CD1c-positive myeloid dendritic cell (primary cell): ENCODE data around the gene UCKL1.
"Not testable (repeated sequence)": the region's sequence is repeated elsewhere in the genome, so short reads cannot be mapped to it uniquely, and the experiment has no call there.

Experiments used
- DNase-seq: peaks from one replicate; pipeline ENCODE4 v3.0.0-alpha.2; 2016; ENCODE audit errors: extremely low spot score

The UCKL1 gene

DNA sequence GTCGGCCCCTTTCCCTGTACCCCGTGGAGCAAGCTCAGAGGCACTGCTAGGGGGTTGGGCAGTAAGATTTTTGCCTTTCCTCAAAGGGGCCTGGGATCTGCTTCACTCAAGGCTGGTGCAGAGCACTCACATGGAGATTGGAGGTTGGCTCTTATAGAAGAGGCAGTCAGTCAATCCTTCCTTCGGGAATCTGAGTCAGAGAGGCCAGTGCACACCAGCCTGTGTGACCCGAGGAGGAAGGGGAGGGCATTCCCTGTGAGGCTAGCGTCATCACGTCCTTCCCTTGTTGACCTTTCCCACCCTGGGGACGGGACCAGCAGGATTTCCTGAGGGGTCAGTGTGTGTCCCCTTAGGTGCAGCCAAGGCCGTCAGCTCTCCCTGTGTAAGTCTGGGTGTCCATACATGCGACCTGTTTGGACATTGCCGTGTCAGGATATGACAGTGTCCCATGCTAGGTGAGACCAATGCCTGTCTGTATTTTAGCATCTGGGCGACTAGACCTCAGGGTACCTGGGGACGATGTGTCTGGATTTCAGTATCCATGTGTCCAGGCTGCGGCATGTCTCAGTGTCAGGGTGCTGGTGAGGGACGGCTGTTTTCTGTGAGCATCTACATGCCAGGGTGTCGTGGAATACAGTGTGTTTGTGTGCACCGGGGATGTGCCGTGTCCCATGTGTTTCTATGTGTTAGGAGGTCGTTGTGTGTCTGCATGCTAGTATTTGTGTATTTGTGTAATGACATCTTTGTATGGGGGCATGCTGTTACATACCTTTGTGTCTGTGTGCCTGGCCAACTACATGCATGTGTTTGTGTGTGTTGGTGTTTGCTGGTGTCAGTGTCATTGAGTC is 16.3 kb upstream of the UCKL1 start:
- DNase-seq: no peak

- DNase-seq: not testable (repeated sequence)
Measured at GRCh38 chr20:63971960-63972311, 15.7 kb upstream of the UCKL1 start.

- no peak for DNase-seq
Measured at GRCh38 chr20:63970714-63971431, 14.7 kb upstream of the UCKL1 start.

GRCh38 chr20:63969838-63970713 is 13.9 kb upstream of the UCKL1 start, which contains the start of gene ZNF512B:
ZNF512B (minus strand) TSS chr20:63969930; CDS start chr20:63967950, 1,980 bp downstream.
- peak; percentile 33 for DNase-seq

DNA sequence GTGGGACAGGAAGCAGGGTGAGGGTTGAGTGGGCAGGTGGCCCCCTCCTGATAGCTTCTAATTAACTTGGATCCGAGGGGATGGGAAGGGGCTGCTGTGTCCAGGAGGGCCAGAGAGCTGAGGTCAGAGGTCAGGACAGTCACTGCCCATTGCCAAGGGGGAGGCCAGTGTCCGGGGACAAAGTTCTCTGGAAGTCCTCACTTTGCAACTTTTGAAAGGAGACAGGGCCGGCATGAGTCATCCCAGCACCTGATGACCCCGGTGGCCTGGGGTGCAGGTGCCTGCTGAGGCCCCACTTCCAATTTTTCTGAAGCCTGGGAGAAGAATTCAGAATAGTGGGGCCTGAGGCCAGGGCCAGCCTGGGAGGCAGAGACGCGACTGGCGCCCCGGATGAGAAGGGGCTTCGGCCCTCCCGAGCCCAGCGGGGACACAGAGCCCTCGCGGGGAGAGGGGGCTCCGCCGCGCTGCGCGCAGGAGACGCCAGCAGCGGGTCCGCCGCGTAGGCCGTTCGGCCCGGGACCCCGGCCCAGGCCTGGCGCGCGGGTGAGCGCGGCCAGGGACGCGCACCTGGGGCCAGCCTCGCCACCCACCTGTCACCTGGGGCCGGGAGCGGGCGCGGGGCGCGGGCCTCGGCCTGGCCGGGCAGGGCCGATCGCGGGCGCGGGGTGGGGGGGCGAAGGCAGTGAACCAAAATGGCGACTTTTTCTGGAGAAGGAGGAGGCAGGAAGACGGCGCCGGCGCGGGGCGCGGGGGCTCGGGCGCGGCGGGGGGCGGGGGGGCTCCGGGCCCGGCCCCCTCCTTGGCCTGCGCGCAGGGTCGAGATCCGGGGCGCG is 12.9 kb upstream of the UCKL1 start:
- peak; percentile 38 for DNase-seq

DNA sequence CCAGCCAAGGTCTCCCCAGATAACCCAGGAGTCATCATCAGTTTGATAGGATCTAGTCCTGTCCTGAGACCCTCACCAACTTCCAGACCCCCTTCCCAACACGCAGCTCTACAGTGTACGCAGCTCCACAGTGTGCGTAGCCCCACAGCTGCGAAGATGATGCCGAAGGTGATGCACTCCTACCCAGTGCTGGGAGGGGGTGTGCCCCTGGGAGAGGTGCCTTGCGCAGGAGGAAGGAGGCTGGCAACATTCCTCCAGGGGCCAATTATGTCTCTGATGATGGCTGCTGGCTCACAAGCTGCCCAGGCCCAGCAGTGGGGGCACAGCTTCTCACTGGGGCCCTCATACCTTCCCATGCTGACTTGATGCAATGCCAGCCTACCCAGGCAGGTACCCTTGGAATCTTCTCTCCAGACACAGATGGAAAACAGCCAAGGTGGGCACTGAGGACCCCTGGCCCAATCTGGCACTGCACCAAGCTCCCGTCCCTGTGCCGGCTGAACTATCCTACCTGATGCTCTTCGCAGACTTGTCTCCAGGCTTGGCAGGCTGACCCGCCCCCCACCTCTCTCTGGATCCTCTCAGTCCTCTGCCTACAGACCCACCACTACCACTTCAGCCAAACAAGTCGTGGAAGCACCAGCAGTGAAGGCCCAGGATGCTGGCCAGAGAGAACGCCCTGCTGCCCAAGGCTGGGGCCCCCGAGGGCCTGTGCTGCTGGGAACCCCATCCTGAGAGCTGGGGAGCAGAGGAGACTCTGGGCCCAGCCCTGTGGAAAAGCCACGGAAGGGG is 12.1 kb upstream of the UCKL1 start:
- DNase-seq: no peak

- no peak for DNase-seq
Measured at GRCh38 chr20:63967330-63968135, 11.3 kb upstream of the UCKL1 start.

DNA sequence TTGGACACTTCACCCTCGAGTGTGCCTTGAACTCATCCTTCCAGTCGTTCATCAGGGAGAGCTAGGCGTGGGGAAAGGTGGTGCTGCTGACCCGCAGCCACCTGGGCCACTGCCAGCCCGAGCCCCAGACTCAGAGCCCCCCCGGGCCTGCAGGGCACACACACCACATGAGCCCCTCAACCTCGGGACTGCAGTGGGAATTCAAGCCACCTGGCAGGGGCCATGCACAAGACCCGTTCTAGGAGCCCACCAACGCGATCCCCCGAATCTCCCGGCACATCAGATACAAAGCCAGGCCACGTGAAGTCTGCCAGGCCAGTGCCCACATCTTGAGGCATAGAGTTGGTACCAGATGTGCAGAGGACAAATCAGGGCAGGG is 10.7 kb upstream of the UCKL1 start:
- DNase-seq: no peak

DNA sequence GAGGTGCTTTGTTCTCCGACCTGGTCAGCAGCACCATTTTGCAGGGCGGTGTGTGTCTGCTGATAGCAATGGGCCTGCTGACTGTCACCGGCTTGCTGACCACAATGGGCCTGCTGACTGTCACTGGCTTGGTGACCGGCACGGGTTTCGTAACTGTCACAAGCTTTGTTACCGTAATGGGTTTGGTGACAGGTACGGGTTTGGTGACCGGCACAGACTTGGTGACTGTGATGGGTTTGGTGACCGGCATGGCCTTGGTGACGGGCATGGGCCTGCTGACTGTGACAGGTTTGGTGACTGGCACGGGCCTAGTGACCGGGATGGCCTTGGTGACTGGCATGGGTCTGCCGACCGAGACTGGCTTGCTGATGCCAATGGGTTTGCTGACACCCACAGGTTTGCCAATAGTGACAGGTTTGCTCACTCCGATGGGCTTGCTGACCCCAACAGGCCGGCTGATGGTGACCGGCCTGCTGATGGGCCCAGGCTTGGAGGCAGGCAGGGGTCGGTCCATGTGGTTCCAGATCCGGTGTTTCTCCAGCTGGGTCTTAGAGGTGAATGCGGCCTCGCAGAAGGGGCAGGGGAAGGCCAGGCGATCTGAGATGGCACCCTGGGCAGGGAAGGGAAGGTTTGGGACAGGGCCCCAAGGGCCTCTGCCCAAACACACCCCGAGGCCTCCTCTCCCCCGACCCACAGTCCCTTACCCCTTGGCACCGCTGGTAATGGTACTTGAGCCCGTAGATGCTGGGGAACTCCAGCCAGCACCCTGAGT is 10.1 kb upstream of the UCKL1 start:
- DNase-seq: no peak

DNA sequence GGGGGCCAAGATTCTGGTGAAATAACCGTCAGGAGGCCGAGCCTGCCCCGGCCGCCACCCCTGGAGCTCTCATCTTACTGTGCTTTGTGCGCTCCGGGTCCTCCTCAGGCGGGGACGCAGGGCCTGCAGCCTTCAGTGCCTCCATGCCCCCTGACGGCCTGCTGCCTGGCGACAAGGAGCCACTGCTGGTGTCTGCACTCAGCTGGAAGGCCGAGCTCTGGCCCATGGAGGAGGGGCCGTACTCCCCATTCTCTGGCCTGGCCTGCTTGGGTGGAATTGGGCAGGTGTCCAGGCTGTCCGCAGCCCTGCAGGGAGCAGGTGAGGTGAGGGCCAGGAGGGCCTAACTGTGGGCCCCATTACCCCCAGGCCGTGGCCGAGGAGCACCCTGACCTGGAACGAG is 8.2 kb upstream of the UCKL1 start:
- DNase-seq: no peak

DNA sequence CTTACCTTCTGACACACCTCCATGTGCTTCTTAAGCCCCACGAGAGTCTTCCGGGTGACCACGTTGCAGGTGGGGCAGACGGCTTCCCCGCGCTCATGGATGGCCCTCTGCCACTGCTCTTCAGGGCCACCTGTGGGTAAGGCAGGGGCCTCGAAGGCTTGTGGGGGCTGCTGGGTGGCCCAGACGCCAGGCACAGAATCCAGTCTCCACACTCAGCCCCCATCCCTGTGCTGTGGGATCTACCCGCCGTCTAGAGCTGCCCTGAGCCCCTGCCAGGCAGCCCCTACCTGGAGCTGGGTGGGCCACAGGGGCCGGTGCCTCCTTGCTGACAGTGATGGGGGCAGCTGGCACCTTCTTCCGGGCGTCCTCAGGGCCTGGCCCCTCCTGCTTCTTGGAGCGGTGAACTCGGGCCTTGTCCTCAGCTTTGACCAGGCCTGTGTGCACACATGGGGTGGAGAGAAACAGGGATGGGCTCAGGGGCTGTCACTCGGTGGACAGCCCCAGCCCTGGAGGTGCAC is 7.6 kb upstream of the UCKL1 start:
- no peak for DNase-seq

- no peak for DNase-seq
Measured at GRCh38 chr20:63963348-63963741, 7.1 kb upstream of the UCKL1 start.

DNA sequence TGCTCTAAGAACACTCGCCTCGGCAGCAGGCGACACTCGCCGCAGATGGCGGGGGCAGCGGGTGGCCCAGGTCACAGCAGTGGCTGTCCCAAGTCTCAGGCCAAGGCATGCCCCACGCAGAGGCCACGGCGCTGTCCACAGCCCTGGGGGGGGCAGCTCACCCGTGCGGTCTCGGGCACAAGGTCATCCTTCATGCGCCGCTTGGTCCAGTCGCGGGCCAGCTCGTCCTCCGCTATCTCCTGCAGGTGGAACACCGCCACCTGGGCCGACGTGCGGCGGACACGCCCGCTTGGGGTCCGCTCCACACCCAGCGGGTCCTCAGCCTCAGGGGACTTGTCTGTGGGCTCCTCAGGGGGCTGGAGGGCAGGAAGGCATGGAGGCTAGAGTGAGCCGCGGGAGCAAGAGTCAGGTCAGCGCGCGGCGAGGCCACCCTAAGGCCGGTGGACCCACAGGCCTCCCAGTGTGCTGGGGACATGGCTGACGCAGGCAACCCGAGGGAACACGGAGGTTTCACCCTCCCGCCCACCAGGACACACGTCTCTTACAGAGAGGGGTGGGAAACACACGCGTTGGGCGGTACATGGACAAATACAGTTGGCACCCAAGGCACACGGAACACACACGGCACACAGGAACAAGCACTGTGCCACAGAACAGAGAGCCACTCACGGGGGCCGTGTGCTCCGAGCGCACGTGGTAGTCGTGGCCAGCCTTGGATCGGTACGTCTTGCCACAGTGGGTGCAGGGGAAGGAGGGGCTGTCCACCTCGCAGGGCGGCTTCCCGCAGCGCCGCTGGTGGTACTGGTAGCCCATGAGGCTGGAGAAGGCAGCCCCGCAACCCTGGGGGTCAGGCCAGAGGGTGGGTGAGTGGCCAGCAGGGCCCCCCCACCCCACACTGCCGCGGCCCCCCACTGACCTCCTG is 6.5 kb upstream of the UCKL1 start:
- no peak for DNase-seq

DNA sequence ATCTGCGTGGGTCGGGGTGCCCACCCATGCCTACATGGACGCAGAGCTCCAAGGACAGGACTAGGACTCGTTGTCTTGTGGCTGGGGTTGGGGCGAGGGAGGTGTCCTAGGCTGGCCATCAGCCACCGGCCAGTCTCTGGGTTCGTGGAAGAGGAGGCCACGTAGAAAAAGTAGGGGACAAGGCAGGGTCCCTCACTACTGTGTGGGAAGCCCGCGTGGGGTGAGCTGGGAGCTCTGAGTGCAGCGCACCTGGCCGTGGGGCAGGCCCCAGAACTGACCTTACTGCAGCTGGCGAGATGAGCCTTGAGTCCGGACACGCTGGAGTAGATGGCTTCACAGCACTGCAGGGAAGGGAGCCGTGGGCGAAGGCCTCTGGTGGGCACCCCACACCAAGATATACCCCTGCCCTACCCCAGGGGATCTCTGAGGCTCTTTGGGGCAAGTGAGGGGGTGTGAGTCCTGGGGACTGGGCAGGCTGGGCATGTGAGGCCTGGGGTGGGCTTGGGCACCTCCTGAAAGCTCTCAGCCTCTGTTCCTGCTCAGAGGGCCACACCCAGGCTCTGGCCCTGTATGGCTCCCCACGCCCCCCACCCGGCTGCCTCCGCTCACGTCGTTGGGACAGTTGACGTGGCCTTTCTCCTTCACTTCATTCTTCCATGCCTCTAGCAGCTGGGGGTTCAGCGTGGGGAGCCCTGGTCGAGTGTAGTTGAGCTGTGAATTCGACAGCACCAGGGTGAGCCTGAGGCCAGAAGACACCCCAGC is 5.6 kb upstream of the UCKL1 start:
- DNase-seq: no peak

DNA sequence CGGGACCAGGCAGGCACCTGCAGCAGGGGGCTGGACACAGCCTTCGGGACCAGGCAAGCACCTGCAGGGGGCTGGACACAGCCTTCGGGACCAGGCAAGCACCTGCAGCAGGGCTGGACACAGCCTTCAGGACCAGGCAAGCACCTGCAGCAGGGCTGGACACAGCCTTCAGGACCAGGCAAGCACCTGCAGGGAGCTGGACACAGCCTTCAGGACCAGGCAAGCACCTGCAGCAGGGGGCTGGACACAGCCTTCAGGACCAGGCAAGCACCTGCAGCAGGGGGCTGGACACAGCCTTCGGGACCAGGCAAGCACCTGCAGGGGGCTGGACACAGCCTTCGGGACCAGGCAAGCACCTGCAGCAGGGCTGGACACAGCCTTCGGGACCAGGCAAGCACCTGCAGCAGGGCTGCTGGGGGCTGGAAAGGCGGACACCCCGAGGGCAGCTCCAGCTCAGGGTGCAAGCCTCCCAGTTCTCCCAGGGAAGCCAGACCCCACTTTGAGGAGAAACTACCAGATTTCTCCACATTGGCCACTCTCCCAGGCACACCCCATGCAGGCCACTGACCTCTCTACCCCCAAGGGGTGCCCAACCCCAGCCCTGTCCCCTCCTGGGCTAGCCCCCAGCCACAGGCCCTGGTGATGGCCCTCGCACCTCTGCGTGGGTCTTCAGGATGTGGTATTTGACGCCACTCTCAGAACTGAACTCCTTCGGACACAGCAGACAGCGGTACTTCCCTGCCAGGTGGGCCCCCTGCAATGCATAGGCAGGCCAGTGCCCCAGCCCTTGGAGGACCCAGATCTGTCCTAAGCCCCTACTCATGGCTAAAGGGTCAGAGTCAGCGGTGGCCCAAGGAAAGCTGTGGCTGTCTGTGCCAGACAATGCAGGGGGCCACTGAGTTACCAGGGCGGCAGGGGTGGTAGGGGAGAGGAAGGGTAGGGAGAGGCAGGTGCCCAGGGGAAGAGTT is 4.7 kb upstream of the UCKL1 start:
- DNase-seq: not testable (repeated sequence)

GRCh38 chr20:63959699-63960075 is 3.5 kb upstream of the UCKL1 start:
- DNase-seq: no peak
